HUES48 (cell line): ENCODE results near the gene HSD17B14.
A peak's percentile ranks its signal among the peaks of the same experiment; 100 is the strongest.
"Not testable (repeated sequence)": the region's sequence is repeated elsewhere in the genome, so short reads cannot be mapped to it uniquely, and the experiment has no call there.

Experiments
- H3K27ac ChIP-seq: one replicate; pipeline ENCODE4 v1.7.0; 2013; ENCODE audit warnings: low read depth, low read length, inconsistent platforms
- H3K27me3 ChIP-seq: 2 replicates; pipeline ENCODE4 v1.6.1; 2013; ENCODE audit warnings: mild to moderate bottlenecking, low read length; ENCODE audit not compliant: control insufficient read depth, insufficient read depth
- H3K36me3 ChIP-seq: 2 replicates; pipeline ENCODE4 v1.6.1; 2013; ENCODE audit warnings: low read length; ENCODE audit not compliant: control insufficient read depth, insufficient read depth
- H3K4me1 ChIP-seq: 2 replicates; pipeline ENCODE4 v1.6.1; 2013; ENCODE audit warnings: mild to moderate bottlenecking, low read length; ENCODE audit not compliant: control insufficient read depth, insufficient read depth
- H3K4me3 ChIP-seq: 2 replicates; pipeline ENCODE4 v1.5.1; 2013; ENCODE audit warnings: mild to moderate bottlenecking, low read depth, low read length
- H3K9ac ChIP-seq: 2 replicates; pipeline ENCODE4 v1.6.1; 2013; ENCODE audit warnings: mild to moderate bottlenecking, low read depth, low read length, moderate library complexity
- H3K9me3 ChIP-seq: 2 replicates; pipeline ENCODE4 v1.6.1; 2013; ENCODE audit warnings: low read length; ENCODE audit not compliant: control insufficient read depth, insufficient read depth

Gene HSD17B14

DNA sequence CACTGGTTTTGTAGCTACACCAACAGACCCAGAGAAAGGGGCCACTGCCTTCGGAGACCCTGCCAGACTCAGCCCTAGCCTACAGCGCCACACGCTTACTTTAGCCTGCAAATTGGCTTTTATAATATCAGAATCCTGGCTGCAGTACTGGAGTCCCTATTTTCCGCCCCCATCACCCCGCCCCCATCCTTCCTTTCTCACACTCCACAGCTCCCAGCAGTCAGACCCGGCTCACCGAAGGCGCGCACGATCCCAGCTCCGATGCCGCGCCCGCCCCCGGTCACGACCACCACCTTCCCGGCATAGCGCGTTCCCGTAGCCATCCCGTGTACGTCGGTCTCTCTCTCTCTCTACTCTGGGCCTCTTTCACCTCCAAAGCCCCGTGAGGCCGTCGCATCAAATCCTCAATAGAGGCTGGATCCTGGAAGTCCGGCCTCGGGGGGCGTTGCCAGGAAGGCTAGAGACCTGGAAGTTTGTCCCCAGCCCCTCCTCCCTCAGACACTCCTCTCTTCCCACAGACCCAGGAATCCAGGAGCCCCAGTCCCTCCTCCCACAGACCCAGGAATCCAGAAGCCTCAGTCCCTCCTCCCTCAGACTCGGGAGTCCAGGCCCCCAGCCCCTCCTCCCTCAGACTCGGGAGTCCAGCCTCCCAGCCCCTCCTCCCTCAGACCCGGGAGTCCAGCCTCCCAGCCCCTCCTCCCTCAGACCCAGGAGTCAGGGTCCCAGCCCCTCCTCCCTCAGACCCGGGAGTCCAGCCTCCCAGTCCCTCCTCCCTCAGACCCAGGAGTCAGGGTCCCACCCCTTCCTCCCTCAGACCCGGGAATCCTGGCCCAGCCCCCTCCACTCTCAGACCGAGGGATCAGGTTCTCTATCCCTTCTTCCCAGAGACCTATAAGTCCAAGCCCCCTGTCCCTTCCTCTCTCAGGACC, at the start of gene HSD17B14:
Gene HSD17B14 (minus strand): TSS at position 403 of the 929 bp plus-strand sequence. CDS start 80 bp downstream, at position 323.
- Histone ChIP-seq H3K27ac (peak within 1 kb of the TSS; percentile 90), H3K4me1 (no peaks in the 10 kb centered on the region), H3K4me3 (peak within 1 kb of the TSS; percentile 64), H3K36me3 (no peaks in the 10 kb centered on the region), H3K27me3 (no peaks in the 10 kb centered on the region), H3K9me3 (no peaks in the 10 kb centered on the region), H3K9ac (peak within 1 kb of the TSS; percentile 38; the same call in 1 of the 2 replicates)

DNA sequence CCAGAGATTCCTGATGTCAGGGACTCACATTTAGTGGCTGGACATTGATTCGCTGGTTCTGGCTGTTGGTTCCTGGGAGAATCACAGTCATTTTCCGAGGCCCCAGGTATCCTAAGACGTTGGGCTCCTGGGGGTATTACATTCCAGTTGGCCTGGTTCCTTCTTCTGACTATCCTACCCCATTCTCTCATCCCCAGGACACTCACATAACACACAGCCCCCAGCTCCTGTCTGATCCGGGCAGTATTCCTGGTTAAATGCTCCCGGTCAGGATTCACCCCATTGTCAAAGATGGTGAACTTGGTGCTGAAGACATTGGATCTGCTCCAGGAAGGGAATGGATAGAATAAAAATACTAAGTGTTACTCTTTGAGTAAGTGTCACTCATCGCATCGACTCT, 47.4 kb upstream of the HSD17B14 start:
- Histone ChIP-seq H3K27me3 (no peaks in the 10 kb centered on the region), H3K4me1 (no peaks in the 10 kb centered on the region), H3K27ac (no peak overlapping the region), H3K4me3 (no peak overlapping the region), H3K9me3 (no peaks in the 10 kb centered on the region), H3K36me3 (no peaks in the 10 kb centered on the region), H3K9ac (no peak overlapping the region)

DNA sequence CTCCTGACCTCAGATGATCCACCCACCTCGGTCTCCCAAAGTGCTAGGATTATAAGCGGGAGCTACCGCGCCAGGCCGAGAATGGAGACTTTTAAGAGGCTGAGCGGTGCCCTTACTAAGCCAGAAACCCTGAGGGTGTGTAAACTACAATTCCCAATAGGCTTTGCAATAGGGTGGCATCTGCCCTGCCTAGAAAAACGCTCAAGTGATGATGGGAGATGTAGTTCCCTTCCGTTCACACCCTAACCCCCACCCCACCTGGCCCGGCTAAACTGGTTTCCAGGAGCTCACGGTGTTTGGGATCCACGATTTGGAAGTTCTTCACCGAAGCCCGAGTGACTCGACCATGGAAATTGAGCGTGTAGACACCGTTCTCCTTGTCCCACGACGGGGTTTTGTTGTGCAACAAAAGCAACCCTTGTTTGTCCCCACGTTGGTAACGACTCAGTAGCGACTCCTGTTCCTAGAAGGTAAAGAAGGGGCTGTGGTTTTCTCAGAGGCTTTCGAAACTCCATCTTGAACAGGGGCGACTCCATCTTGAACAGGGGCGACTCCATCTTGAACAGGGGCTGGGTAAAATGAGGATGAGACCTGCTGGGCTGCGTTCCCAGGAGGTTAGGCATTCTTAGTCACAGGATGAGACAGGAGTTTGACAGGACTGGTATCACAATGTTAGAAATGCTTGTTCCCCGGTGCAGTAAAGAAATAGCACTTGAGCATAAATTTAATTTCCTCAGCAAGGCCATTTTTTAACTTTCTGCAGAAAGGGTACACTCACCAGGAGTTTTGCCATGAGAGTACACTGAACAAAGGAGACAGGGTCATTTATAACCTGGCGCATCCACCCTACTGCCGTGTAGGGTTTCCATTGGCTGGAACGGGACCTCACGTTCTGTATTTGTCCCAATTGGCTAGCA, 45.7 kb upstream of the HSD17B14 start:
- H3K9ac ChIP-seq = no peak overlapping the region
- H3K27ac ChIP-seq = no peak overlapping the region
- no peak overlapping the region for H3K4me3 ChIP-seq
- H3K27me3 ChIP-seq = no peaks in the 10 kb centered on the region
- no peaks in the 10 kb centered on the region for H3K36me3 ChIP-seq
- H3K9me3 ChIP-seq = no peaks in the 10 kb centered on the region
- H3K4me1 ChIP-seq = no peaks in the 10 kb centered on the region

DNA sequence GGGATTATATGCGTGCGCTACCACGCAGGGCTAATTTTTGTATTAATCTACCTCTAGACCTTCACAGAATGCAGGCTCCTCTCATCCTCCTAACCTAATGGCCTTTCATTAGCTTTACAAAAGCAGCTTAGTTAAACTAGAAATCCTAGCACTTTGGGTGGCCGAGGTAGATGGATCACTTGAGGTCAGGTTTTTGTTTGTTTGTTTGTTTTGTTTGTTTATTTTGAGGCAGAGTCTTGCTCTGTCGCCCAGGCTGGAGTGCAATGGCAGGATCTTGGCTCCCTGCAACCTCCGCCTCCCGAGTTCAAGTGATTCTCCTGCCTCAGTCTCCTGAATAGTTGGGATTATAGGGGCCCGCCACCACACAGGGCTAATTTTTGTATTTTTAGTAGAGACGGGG, 43.4 kb upstream of the HSD17B14 start:
- not testable (repeated sequence) for H3K27me3 ChIP-seq, H3K4me1 ChIP-seq, H3K27ac ChIP-seq, H3K9me3 ChIP-seq, H3K9ac ChIP-seq, H3K4me3 ChIP-seq
- peaks cover 21% of the 10 kb centered on the region for H3K36me3 ChIP-seq

DNA sequence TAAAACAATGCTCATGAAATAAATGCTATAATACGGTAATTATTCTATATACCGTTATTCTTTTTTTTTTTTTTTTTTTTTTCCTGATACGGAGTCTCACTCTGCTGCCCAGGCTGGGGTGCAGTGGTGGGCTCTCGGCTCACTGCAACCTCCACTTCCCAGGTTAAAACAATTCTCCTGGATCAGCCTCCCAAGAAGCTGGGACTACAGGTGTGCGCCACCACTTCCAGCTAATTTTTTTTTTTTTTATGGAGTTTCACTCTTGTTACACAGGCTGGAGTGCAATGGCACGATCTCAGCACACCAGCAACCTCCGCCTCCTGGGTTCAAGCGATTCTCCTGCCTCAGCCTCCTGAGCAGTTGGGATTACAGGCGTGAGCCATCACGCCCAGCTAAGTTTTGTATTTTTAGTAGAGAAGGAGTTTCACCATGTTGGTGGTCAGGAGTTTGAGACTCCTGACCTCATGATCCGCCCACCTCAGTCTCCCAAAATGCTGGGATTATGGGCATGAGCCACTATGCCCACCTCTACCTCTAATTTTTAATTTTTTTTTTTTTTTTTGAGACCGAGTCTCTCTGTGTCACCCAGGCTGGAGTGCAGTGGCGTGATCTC, 42.8 kb upstream of the HSD17B14 start:
- Histone ChIP-seq H3K9ac (no peak overlapping the region), H3K4me1 (no peaks in the 10 kb centered on the region), H3K27me3 (no peaks in the 10 kb centered on the region), H3K36me3 (peaks cover 26% of the 10 kb centered on the region), H3K9me3 (no peaks in the 10 kb centered on the region), H3K27ac (no peak overlapping the region), H3K4me3 (no peak overlapping the region)

DNA sequence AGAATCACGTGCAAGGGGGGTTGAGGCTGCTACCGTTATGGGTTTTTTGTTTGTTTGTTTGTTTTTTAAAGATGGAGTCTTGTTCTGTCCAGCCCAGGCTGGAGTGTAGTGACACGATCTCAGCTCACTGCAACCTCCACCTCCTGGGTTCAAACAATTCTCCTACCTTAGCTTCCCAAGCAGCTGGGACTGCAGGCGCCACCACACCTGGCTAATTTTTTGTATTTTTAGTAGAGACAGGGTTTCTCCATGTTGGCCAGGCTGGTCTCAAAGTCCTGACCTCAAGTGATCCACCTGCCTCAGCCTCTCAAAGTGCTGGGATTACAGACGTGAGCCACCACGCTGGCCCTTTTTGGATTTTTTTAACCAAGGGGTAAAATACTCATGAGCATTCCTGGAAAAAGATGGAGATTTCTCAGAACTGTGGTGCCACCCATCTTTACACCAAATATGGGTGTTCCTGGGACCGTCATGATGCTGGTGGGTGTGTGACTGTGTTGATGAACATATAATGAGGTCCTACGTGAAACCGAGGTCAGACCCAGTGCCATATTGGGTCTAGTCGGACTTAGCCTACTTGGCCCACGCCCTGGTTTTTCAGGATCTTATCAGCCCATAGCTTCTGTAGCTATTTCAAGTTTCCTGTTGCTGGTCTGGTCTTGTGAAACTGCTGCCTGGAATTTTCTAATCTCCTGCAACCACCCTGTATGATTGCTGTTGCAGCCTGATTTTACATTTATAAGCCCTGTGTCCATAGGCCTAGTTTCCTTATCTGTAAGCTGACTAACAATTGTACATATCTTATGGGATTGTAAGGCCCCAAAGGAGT, 42.1 kb upstream of the HSD17B14 start:
- Histone ChIP-seq H3K9me3 (no peaks in the 10 kb centered on the region), H3K4me3 (no peak overlapping the region), H3K36me3 (peaks cover 33% of the 10 kb centered on the region), H3K4me1 (peaks cover 3% of the 10 kb centered on the region; the same call in 1 of the 2 replicates), H3K27ac (no peak overlapping the region), H3K9ac (no peak overlapping the region), H3K27me3 (no peaks in the 10 kb centered on the region)

DNA sequence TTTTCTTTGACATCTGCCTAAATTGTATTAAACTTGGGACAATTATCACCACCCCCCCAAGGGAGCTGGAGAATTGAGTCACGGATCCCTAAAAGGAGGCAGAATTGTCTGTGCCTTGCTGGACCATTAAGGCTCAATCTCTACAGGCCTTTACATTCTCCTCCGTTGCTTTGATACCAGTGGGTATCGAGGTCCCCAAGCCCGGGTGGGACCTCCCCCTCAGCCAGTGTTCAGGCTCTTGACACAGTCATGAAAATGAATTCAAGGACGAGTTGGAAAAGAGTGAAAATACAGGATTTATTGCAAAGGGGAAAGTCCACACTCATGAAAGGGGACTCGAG, 41.5 kb upstream of the HSD17B14 start:
- Histone ChIP-seq H3K4me3 (no peak overlapping the region), H3K4me1 (peaks cover 7% of the 10 kb centered on the region; the same call in 1 of the 2 replicates), H3K36me3 (peaks cover 36% of the 10 kb centered on the region), H3K9me3 (no peaks in the 10 kb centered on the region), H3K9ac (no peak overlapping the region), H3K27me3 (no peaks in the 10 kb centered on the region), H3K27ac (no peak overlapping the region)

DNA sequence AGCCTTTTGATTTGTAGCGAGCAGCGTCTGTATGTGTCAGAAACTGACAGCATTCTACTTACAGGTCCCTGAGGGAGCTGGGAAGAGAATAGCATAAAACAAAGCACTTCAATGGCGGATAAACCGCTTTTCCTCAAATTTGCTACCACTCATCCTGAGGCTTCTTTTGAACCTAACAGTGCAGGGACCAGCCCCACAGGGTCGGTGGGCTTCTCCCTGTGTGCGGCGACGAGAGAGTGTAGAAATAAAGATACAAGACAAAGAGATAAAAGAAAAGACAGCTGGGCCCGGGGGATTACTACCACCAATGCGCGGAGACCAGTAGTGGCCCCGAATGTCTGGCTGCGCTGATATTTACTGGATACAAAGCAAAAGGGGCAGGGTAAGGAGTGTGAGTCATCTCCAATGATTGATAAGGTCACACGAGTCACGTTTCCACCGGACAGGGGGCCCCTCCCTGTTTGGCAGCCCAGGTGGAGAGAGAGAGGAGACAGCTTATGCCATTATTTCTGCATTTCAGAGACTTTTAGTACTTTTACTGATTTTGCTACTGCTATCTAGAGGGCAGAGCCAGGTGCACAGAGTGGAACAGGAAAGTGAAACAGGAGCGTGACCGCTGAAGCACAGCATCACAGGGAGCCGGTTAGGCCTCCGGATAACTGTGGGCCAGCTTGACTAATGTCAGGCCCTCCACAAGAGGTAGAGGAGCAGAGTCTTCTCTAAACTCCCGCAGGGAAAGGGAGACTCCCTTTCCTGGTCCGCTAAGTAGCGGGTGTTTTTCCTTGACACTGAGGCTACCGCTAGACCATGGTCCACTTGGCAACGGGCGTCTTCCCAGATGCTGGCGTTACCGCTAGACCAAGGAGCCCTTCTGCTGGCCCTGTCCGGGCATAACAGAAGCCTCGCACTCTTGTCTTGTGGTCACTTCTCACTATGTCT, 40.0 kb upstream of the HSD17B14 start:
- H3K4me1 ChIP-seq = not testable (repeated sequence)

DNA sequence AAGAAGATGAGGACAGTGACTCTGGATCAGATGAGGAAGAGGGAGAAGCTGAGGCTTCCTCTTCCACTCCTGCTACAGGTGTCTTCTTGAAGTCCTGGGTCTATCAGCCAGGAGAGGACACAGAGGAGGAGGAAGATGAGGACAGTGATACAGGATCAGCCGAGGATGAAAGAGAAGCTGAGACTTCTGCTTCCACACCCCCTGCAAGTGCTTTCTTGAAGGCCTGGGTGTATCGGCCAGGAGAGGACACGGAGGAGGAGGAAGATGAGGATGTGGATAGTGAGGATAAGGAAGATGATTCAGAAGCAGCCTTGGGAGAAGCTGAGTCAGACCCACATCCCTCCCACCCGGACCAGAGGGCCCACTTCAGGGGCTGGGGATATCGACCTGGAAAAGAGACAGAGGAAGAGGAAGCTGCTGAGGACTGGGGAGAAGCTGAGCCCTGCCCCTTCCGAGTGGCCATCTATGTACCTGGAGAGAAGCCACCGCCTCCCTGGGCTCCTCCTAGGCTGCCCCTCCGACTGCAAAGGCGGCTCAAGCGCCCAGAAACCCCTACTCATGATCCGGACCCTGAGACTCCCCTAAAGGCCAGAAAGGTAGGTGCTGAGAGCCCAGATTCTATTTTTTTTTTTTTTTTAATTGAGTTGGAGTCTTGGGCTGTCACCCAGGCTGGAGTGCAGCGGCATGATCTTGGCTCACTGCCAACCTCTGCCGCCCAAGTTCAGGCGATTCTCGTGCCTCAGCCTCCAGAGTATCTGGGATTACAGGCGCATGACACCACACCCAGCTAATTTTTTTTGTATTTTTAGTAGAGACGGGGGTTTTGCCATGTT, 38.2 kb upstream of the HSD17B14 start:
- Histone ChIP-seq H3K27ac (no peak overlapping the region), H3K9me3 (no peaks in the 10 kb centered on the region), H3K27me3 (no peaks in the 10 kb centered on the region), H3K9ac (no peak overlapping the region), H3K4me1 (peaks cover 7% of the 10 kb centered on the region; the same call in 1 of the 2 replicates), H3K4me3 (no peak overlapping the region), H3K36me3 (peaks cover 36% of the 10 kb centered on the region)

More for the DNA sequence above, 40.0 kb upstream of the HSD17B14 start:
- not testable (repeated sequence) for H3K27me3 ChIP-seq, H3K9ac ChIP-seq, H3K4me3 ChIP-seq, H3K9me3 ChIP-seq, H3K27ac ChIP-seq
- H3K36me3 ChIP-seq = peaks cover 36% of the 10 kb centered on the region
